HepG2 (cell line): ENCODE data around the gene COLEC12.

Experiments
- DR1 ChIP-seq: sonication (generic); formaldehyde crosslinking; IDR thresholded peaks from 2 replicates; pipeline ENCODE4 v1.8.0; 2021; ENCODE audit warnings: mild to moderate bottlenecking, missing genetic modification reagents, inconsistent platforms
- EZH2 ChIP-seq: conservative IDR thresholded peaks from 2 replicates; pipeline ENCODE4 v1.6.1; 2012; ENCODE audit warnings: mild to moderate bottlenecking, low read depth, low read length, moderate library complexity
- FOXM1 ChIP-seq: sonication (generic); formaldehyde crosslinking; IDR thresholded peaks from 2 replicates; pipeline ENCODE4 v1.5.0; 2020; ENCODE audit warnings: missing genetic modification reagents
- MAFK ChIP-seq, 2 experiments: IDR thresholded peaks in 1 of 2; conservative IDR thresholded peaks in 1 of 2; 2 replicates each; pipeline ENCODE4 v1.6.1; 2011; ENCODE audit warnings: improper control_type of control experiment in 2 of 2, low read length in 2 of 2
- RAD21 ChIP-seq: fragments of 450-650 bp; formaldehyde crosslinking; IDR thresholded peaks from 2 replicates; pipeline ENCODE4 v1.5.0; 2020; ENCODE audit warnings: mild to moderate bottlenecking
- SMAD3 ChIP-seq: sonication (generic); formaldehyde crosslinking; IDR thresholded peaks from 2 replicates; pipeline ENCODE4 v1.4.0; 2020; ENCODE audit warnings: missing genetic modification reagents
- TCF7L2 ChIP-seq: IDR thresholded peaks from 2 replicates; pipeline ENCODE4 v1.6.1; 2011; ENCODE audit warnings: mild to moderate bottlenecking, low read depth, low read length, moderate library complexity
- TF ChIP-seq, protein P1 (sequence below): sonication (generic); formaldehyde crosslinking; IDR thresholded peaks from 2 replicates; pipeline ENCODE4 v1.5.0; 2020; ENCODE audit warnings: mild to moderate bottlenecking, missing genetic modification reagents, moderate library complexity
- TF ChIP-seq, protein P2 (sequence below): sonication (generic); formaldehyde crosslinking; IDR thresholded peaks from 2 replicates; pipeline ENCODE4 v1.8.0; 2022; ENCODE audit warnings: mild to moderate bottlenecking, missing genetic modification reagents; ENCODE audit not compliant: insufficient replicate concordance

DNA sequence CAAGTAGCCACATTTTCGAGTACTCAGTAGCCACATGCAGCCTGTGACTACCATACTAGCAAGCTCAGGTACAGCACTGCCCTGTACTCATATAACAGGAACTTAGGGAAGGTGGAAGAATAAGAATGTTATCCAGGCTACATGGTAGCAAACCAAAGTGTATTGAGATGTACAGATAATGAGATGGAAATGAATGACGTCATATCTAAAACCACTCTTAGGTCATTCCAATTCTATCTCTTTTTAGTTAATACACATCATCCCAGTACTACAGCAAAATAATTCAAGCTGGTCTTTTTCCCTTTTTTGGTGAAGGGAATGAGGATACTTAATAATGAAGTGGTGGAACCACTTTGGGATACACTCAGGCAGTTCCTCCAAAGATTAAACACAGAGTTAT is 38.7 kb downstream of the COLEC12 start:
- TF ChIP-seq FOXM1 (CRISPR knock-in tag) = no peak
- TF ChIP-seq DR1 = no peak
- TF ChIP-seq, protein P1, sequence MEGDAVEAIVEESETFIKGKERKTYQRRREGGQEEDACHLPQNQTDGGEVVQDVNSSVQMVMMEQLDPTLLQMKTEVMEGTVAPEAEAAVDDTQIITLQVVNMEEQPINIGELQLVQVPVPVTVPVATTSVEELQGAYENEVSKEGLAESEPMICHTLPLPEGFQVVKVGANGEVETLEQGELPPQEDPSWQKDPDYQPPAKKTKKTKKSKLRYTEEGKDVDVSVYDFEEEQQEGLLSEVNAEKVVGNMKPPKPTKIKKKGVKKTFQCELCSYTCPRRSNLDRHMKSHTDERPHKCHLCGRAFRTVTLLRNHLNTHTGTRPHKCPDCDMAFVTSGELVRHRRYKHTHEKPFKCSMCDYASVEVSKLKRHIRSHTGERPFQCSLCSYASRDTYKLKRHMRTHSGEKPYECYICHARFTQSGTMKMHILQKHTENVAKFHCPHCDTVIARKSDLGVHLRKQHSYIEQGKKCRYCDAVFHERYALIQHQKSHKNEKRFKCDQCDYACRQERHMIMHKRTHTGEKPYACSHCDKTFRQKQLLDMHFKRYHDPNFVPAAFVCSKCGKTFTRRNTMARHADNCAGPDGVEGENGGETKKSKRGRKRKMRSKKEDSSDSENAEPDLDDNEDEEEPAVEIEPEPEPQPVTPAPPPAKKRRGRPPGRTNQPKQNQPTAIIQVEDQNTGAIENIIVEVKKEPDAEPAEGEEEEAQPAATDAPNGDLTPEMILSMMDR (CRISPR knock-in tag) = no peak
- TF ChIP-seq TCF7L2 = no peak
- no peak for TF ChIP-seq EZH2
- TF ChIP-seq, protein P2, sequence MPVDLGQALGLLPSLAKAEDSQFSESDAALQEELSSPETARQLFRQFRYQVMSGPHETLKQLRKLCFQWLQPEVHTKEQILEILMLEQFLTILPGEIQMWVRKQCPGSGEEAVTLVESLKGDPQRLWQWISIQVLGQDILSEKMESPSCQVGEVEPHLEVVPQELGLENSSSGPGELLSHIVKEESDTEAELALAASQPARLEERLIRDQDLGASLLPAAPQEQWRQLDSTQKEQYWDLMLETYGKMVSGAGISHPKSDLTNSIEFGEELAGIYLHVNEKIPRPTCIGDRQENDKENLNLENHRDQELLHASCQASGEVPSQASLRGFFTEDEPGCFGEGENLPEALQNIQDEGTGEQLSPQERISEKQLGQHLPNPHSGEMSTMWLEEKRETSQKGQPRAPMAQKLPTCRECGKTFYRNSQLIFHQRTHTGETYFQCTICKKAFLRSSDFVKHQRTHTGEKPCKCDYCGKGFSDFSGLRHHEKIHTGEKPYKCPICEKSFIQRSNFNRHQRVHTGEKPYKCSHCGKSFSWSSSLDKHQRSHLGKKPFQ = no peak
- no peak for TF ChIP-seq MAFK (conservative IDR thresholded peaks at IDR 0.05 in 1 of 2, IDR thresholded peaks at IDR 0.05 in 1 of 2; ENCODE audit: low read length in 2 of 2)
- no peak for TF ChIP-seq SMAD3
- no peak for TF ChIP-seq RAD21
